HepG2 (cell line): Measurements from ENCODE around the gene MAP1LC3A. TPM values are rescaled to one million over a fixed set of nuclear protein-coding genes. Genes with fewer than 3 reads are reported as not detected.

ENCODE experiments used
- ADNP ChIP-seq: sonication (generic); formaldehyde crosslinking; IDR thresholded peaks from 2 replicates; pipeline ENCODE4 v1.4.0; 2020; ENCODE audit warnings: missing genetic modification reagents
- CEBPG ChIP-seq: IDR thresholded peaks from 2 replicates; pipeline ENCODE4 v1.6.1; 2016
- CREM ChIP-seq, 2 experiments: sonication (generic) in 1 of 2; formaldehyde crosslinking in 1 of 2; IDR thresholded peaks; 2 replicates each; pipeline versions ENCODE4 v1.4.0 to v1.6.1; 2016 to 2020; ENCODE audit warnings: antibody characterized with exemption in 1 of 2, mild to moderate bottlenecking in 1 of 2, missing genetic modification reagents in 1 of 2
- E2F5 ChIP-seq: sonication (generic); formaldehyde crosslinking; conservative IDR thresholded peaks from 2 replicates; pipeline ENCODE4 v1.4.0; 2020; ENCODE audit warnings: missing genetic modification reagents
- GMEB1 ChIP-seq: sonication (generic); formaldehyde crosslinking; IDR thresholded peaks from 2 replicates; pipeline ENCODE4 v1.5.1; 2020; ENCODE audit warnings: missing genetic modification reagents, mild to moderate bottlenecking, borderline replicate concordance
- HMGA1 ChIP-seq: sonication (generic); formaldehyde crosslinking; conservative IDR thresholded peaks from 2 replicates; pipeline ENCODE4 v1.4.0; 2020; ENCODE audit warnings: missing genetic modification reagents
- MAFF ChIP-seq: IDR thresholded peaks from 2 replicates; pipeline ENCODE4 v1.6.1; 2011; ENCODE audit warnings: low read depth, low read length, improper control_type of control experiment
- MAX ChIP-seq: IDR thresholded peaks from 2 replicates; pipeline ENCODE4 v1.6.1; 2012; ENCODE audit warnings: inconsistent platforms
- PHF21A ChIP-seq: sonication (generic); formaldehyde crosslinking; IDR thresholded peaks from 2 replicates; pipeline ENCODE4 v1.5.0; 2020; ENCODE audit warnings: mild to moderate bottlenecking, missing genetic modification reagents
- PRDM4 ChIP-seq: sonication (generic); formaldehyde crosslinking; IDR thresholded peaks from 2 replicates; pipeline ENCODE4 v1.9.0; 2021; ENCODE audit warnings: missing genetic modification reagents, borderline replicate concordance
- RFX3 ChIP-seq: IDR thresholded peaks from 2 replicates; pipeline ENCODE4 v1.6.1; 2016; ENCODE audit warnings: missing biosample characterization, missing genetic modification reagents
- SOX5 ChIP-seq: IDR thresholded peaks from 2 replicates; pipeline ENCODE4 v1.6.1; 2016; ENCODE audit warnings: borderline replicate concordance
- U2AF2 ChIP-seq: fragments of 200-400 bp; formaldehyde crosslinking; IDR thresholded peaks from 2 replicates; pipeline ENCODE4 v1.6.1; 2017; ENCODE audit warnings: low read depth, mild to moderate bottlenecking, low read length
- ZFP91 ChIP-seq: sonication (generic); formaldehyde crosslinking; IDR thresholded peaks from 2 replicates; pipeline ENCODE4 v1.9.0; 2022; ENCODE audit warnings: missing genetic modification reagents, mild to moderate bottlenecking, borderline replicate concordance
- ZMYM4 ChIP-seq: sonication (generic); formaldehyde crosslinking; IDR thresholded peaks from 2 replicates; pipeline ENCODE4 v1.8.1; 2023; ENCODE audit warnings: mild to moderate bottlenecking, missing genetic modification reagents
- ZNF124 ChIP-seq: sonication (generic); formaldehyde crosslinking; IDR thresholded peaks from 2 replicates; pipeline ENCODE4 v1.4.0; 2020; ENCODE audit warnings: missing genetic modification reagents
- ZNF20 ChIP-seq: sonication (generic); formaldehyde crosslinking; IDR thresholded peaks from 2 replicates; pipeline ENCODE4 v1.4.0; 2020; ENCODE audit warnings: mild to moderate bottlenecking, moderate library complexity, missing genetic modification reagents
- ZNF513 ChIP-seq: sonication (generic); formaldehyde crosslinking; conservative IDR thresholded peaks from 2 replicates; pipeline ENCODE4 v1.5.0; 2020; ENCODE audit warnings: missing genetic modification reagents
- ZNF574 ChIP-seq: sonication (generic); formaldehyde crosslinking; IDR thresholded peaks from 2 replicates; pipeline ENCODE4 v1.4.0; 2020; ENCODE audit warnings: missing genetic modification reagents
- polyA plus RNA-seq, 8 experiments: library from polyadenylated mRNA; depleted of rRNA in 3 of 8; stranded (reverse) in 7 of 8; unstranded in 1 of 8; fragments of >200 nt; fragmentation: Illumina TruSeq in 4 of 8; extraction: Trizol in 4 of 8; gene quantifications; 2 replicates each; pipeline versions ENCODE4 v1.2.1 to v1.2.3, GENCODE V29; 2011 to 2016; ENCODE audit warnings: low read depth in 4 of 8, missing spikeins in 1 of 8, mixed read lengths in 1 of 8; ENCODE audit not compliant: insufficient read depth in 1 of 8
- total RNA-seq, 5 experiments: library from RNA; depleted of rRNA; stranded (reverse); fragments of >200 nt; fragmentation: Illumina TruSeq; extraction: Trizol; gene quantifications; 2 replicates each; pipeline ENCODE4 v1.2.3, GENCODE V29; 2016; ENCODE audit warnings: low read depth in 1 of 5

The MAP1LC3A gene
- total and polyA plus RNA-seq, 2 of the 13 experiments (the other 11 are each of a cell fraction or from before 2014, with no cell fraction given): not detected

GRCh38 chr20:34538671-34539123, 19.8 kb upstream of the MAP1LC3A start (continued):
- TF ChIP-seq GMEB1: peak; percentile 27; the same call in 1 of the 2 replicates
- TF ChIP-seq ZMYM4 (CRISPR knock-in tag): no peak; the same call in 1 of the 2 replicates
- TF ChIP-seq ZNF20 (CRISPR knock-in tag): no peak
- TF ChIP-seq U2AF2: no peak
- no peak for TF ChIP-seq E2F5 (CRISPR knock-in tag)
- TF ChIP-seq PHF21A: no peak
- TF ChIP-seq CREM (IDR thresholded peaks at IDR 0.05): no peak
- no peak for TF ChIP-seq CREM (CRISPR knock-in tag; IDR thresholded peaks at IDR 0.05)
- TF ChIP-seq ZNF574 (CRISPR knock-in tag): no peak
- no peak for TF ChIP-seq ADNP (CRISPR knock-in tag)
- no peak for TF ChIP-seq PRDM4
- TF ChIP-seq CEBPG: peak; percentile 32; the same call in 1 of the 2 replicates
- TF ChIP-seq MAFF: no peak
- no peak for TF ChIP-seq ZNF513 (CRISPR knock-in tag)
- TF ChIP-seq ZNF124 (CRISPR knock-in tag): no peak
- TF ChIP-seq SOX5 (CRISPR knock-in tag): peak; percentile 25; the same call in 1 of the 2 replicates
- no peak for TF ChIP-seq RFX3 (CRISPR knock-in tag)
- TF ChIP-seq HMGA1: no peak
- no peak for TF ChIP-seq MAX
- peak; percentile 40 for TF ChIP-seq ZFP91 (CRISPR knock-in tag)
